Measurements from ENCODE around the gene SPDYE18.
"Not testable (repeated sequence)": the region's sequence is repeated elsewhere in the genome, so short reads cannot be mapped to it uniquely, and the experiment has no call there.

The SPDYE18 gene

DNA sequence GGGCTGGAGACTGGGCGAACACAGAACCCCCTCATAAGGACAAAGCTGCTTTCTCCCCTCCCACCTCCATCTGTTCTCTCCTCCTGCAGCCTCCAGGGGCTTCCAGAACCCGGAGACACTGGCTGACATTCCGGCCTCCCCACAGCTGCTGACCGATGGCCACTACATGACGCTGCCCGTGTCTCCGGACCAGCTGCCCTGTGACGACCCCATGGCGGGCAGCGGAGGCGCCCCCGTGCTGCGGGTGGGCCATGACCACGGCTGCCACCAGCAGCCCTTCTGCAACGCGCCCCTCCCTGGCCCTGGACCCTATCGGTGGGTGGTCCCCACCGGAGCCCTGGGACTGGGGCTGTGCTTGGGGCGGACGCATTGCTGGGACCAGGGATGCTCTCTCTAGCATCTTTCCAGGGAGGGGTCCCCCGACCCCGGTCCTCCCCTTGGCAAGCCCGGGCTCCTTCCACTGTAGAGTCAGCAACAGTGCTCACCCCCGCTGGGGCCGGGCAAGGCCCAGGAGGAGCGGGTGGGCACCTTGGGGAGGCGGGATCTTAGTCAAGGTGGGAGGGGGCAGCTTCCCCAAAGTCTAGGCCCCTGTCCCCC, 56.8 kb downstream of the SPDYE18 start:
- not testable (repeated sequence) for DNase-seq

DNA sequence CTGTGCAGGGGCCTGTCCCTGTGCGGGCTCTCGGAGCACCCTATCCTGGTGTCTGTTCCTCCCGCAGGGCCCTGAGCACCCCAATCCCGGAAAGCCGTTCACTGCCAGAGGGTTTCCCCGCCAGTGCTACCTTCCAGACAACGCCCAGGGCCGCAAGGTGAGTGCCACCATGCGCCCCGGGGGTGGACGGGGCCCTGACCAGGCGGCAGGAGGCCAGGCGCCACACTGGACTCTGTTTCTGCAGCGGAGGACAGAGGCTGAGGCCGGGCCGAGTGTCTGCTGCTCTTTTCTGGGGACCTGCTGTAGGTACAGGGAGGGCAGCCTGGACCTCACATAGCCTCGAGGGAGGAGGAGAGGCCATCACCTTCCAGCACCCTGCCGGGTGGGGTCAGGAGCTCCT, 58.2 kb downstream of the SPDYE18 start:
- not testable (repeated sequence) for DNase-seq

DNA sequence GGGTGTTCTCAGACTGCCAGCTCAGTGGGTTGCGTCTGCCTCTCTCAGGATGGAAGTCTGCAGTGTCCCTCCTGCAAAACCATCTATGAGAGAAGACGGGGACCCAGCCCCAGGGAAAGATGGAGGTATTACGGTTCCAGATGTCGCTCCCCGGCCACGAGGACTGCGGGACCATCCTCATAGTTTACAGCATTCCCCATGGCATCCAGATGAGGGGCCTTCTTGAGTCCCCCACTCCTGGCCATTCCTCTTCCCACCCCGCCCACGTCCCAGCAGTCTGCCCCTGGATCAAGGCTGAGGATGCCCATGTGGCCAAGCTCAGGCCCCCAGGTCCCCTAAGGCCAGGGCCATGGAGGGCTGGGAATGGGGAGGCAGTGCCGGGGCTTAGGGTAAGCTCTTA, 59.1 kb downstream of the SPDYE18 start:
- DNase-seq, result not testable (repeated sequence)

DNA sequence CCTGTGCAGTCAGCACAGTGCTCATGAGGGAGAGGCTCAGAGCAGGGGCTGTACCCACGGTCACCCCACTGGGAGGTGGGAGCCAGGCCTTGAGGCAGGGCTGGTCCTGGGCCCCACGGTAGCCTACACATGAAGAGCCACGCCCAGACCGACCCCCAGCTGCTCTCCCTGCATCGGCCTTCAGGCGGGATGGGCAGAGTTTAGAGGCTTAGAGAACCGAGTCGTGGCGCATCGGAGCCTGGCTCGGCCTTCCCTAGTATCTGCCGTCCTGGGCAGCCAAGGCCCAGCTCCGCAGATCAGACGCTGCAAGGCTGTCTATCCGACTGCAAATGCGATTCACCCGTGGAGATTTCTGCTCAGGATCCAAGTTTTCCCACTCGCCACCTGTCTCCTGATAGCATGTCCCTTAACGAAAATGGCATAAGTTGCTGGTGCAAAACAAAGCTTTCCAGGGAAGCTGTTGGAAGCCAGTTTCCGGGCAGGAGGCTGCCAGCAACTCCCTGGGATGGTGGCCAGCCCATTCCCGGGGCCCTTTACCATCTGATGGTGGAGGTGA, 59.6 kb downstream of the SPDYE18 start:
- DNase-seq, result not testable (repeated sequence)

DNA sequence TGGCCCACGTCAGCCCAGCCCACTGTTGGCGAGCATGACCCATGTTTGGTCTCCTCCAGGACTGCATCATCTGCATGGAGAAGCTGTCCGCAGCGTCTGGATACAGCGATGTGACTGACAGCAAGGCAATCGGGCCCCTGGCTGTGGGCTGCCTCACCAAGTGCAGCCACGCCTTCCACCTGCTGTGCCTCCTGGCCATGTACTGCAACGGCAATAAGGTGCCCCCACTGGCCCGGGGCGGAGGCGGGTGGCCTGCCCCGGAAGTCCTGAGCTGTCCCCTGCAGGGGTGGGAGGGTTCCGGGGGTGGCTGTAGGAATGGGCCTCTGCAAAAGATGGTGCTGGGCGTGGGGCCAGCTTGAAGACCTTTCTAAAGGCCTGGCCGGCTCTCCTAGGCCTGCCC, 60.3 kb downstream of the SPDYE18 start:
- not testable (repeated sequence) for DNase-seq

All from T1000 (cell line).